HG03521 (cell line): Measurements from ENCODE around the gene PLEKHH3.
"Not testable (repeated sequence)": the region's sequence is repeated elsewhere in the genome, so short reads cannot be mapped to it uniquely, and the experiment has no call there.

ENCODE experiments used
- ATAC-seq: cut with Tn5 transposase; IDR thresholded peaks from one replicate; pipeline ENCODE4 v1.9.1; 2021; ENCODE audit warnings: mild to moderate bottlenecking, moderate library complexity; ENCODE audit not compliant: unreplicated experiment

Gene PLEKHH3

GRCh38 chr17:42632949-42633444 lies 43.8 kb downstream of the PLEKHH3 start:
- ATAC-seq: no peak

DNA sequence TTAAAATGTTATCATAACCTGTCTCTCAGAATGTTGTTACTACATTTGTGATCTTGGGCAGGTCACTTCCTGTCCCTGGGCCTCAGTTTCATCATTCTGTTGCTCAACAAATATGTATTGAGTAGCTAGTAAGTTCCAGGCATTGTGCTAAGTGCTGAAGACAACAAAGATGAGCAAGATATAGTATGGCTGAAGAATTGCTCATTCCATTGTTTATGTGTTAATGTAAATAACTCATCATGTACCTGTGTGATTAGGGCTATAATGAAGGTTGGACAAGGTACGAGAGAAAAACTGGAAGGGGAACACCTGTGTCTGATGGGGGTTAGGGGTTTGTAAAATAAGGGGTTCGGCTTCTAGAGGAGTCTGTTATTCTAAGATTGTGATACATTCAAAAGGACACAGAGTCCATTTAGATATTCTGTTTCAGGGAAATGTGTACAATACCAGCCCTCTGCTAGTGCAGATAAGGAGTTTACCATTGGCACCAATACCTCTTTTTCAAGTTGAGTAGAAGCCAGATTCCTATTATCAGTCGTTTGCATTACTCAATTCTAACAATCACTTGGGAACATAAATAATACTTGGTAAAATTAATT lies 47.3 kb downstream of the PLEKHH3 start:
- no peak for ATAC-seq

DNA sequence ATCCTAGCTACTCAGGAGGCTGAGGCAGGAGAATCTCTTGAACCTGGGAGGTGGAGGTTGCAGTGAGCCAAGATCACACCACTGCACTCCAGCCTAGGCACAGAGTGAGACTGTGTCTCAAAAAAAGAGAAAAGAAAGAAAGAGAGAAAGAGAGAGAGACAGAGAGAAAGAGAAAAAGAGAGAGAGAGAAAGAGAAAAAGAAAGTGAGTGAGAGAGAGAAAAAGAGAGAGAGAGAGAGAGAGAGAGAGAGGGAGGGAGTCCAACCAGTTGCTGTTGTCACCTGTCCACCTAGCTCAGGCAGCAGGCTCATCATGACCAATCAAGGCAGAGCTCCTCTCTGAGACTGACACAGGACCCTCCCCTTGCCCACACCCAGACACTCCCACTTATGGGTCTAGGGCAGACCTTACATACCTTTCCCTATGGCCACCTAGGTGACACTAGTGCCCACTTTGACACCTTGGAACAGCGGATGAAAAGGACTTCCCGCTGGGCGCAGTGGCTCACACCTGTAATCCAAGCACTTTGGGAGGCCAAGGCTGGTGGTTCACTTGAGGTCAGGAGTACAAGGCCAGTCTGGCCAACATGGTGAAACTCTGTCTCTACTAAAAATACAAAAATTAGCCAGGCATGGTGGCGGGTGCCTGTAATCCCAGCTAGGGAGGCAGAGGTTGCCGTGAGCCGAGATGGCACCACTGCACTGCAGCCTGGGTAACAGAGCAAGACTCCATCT lies 49.6 kb downstream of the PLEKHH3 start:
- not testable (repeated sequence) for ATAC-seq

DNA sequence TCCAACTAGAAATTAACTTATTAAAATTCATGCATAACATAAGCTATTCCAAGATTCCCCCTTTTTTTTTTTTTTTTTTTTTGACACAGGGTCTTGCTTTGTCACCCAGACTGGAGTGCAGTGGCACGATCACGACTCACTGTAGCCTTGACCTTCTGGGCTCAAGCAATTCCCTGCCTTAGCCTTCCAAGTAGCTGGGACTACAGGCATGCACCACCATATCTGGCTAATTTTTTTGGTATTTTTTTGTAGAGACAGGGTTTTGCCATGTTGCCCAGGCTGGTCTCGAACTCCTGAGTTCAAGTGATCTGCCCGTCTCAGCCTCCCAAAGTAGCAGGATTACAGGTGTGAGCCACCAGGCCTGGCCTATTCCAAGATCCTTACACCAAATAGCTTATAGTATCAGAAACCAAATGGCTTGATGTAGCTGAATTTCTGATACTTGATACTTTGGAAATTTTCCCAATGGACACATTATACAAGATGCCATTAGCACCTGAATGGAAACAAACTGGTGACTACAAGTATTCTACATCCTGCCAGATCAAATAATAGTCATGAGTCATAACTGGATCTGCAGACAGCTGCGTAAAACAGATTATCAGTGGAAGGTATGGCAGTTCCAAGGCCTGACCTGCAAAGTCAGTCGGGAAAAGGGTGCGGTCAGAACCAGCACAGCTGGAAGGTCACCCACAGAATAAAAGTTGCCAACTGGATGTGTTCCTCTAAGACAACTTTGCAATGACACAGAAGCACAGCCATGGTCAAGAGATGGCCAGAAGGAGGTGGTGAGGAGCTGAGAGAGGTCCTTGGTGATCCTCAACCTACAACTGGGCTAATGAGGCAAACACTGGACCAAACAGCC lies 52.8 kb downstream of the PLEKHH3 start:
- ATAC-seq: no peak

DNA sequence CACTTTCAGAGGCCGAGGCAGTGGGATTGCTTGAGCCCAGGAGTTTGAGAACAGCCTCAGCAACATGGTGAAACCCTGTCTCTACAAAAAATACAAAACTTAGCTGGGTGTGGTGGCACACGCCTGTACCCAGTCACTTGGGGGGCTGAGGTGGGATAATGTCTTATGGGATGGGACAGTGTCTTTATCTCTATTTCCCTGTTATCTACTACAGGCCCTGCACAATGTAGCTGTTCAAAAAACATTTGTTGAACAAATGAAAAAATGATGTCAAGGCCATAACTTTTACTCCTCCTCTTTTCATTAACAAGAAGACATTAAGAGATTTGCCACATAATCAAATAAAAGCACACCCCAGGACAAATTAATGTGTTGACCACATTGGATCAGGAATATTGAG lies 53.5 kb downstream of the PLEKHH3 start:
- no peak for ATAC-seq

- not testable (repeated sequence) for ATAC-seq
Observed at GRCh38 chr17:42621987-42622386, 54.8 kb downstream of the PLEKHH3 start.

GRCh38 chr17:42618442-42619150 lies 58.2 kb downstream of the PLEKHH3 start:
- ATAC-seq: peak; percentile 64

- no peak for ATAC-seq
Observed at GRCh38 chr17:42617956-42618431, 58.8 kb downstream of the PLEKHH3 start.
